ENCODE data around the gene CBX3. TPM values are rescaled to one million over a fixed set of nuclear protein-coding genes. Genes with fewer than 3 reads are reported as not detected.
A peak's percentile ranks its signal among the peaks of the same experiment; 100 is the strongest.

The CBX3 gene
- total RNA-seq, 1 donor from 2014 or later, result 102 TPM

- Mint-ChIP-seq H3K9me3 (ENCODE audit: low read depth) (no peaks in the 10 kb centered on the region), H3K4me3 (ENCODE audit: unreplicated experiment) (peak overlapping the region; percentile 83), H3K36me3 (ENCODE audit: low read depth) (peaks cover 31% of the 10 kb centered on the region), H3K4me1 (ENCODE audit: low read depth) (peaks cover 42% of the 10 kb centered on the region), H3K27ac (ENCODE audit: unreplicated experiment) (peak overlapping the region; percentile 70), H3K27me3 (ENCODE audit: low read depth) (no peaks in the 10 kb centered on the region)
- no peak for TF ChIP-seq CTCF (IDR thresholded peaks at IDR 0.05)
- no peak for DNase-seq (ENCODE audit: low spot score)
Measured at GRCh38 chr7:26202019-26202990, 760 bp downstream of the CBX3 start.

GRCh38 chr7:26203016-26203415 is 1.5 kb downstream of the CBX3 start:
- Mint-ChIP-seq H3K36me3 (ENCODE audit: low read depth) (peaks cover 31% of the 10 kb centered on the region), H3K9me3 (ENCODE audit: low read depth) (no peaks in the 10 kb centered on the region), H3K27me3 (ENCODE audit: low read depth) (no peaks in the 10 kb centered on the region), H3K4me1 (ENCODE audit: low read depth) (peaks cover 40% of the 10 kb centered on the region), H3K4me3 (ENCODE audit: unreplicated experiment) (peak overlapping the region; percentile 83), H3K27ac (ENCODE audit: unreplicated experiment) (peak overlapping the region; percentile 8)
- DNase-seq (ENCODE audit: low spot score), result no peak
- no peak for TF ChIP-seq CTCF (IDR thresholded peaks at IDR 0.05)

GRCh38 chr7:26208040-26208439 is 6.5 kb downstream of the CBX3 start:
- Mint-ChIP-seq H3K27me3 (ENCODE audit: low read depth) (no peaks in the 10 kb centered on the region), H3K9me3 (ENCODE audit: low read depth) (no peaks in the 10 kb centered on the region), H3K36me3 (ENCODE audit: low read depth) (peaks cover 31% of the 10 kb centered on the region), H3K4me3 (ENCODE audit: unreplicated experiment) (no peak overlapping the region), H3K4me1 (ENCODE audit: low read depth) (peaks cover 38% of the 10 kb centered on the region), H3K27ac (ENCODE audit: unreplicated experiment) (no peak overlapping the region)
- TF ChIP-seq CTCF (IDR thresholded peaks at IDR 0.05), result no peak
- no peak for DNase-seq (ENCODE audit: low spot score)

GRCh38 chr7:26212921-26213718 is 11.6 kb downstream of the CBX3 start:
- Mint-ChIP-seq H3K36me3 (ENCODE audit: low read depth) (peaks cover 19% of the 10 kb centered on the region), H3K27me3 (ENCODE audit: low read depth) (no peaks in the 10 kb centered on the region), H3K27ac (ENCODE audit: unreplicated experiment) (peak overlapping the region; percentile 27), H3K9me3 (ENCODE audit: low read depth) (peaks cover 3% of the 10 kb centered on the region), H3K4me3 (ENCODE audit: unreplicated experiment) (no peak overlapping the region), H3K4me1 (ENCODE audit: low read depth) (peaks cover under 1% of the 10 kb centered on the region)
- DNase-seq (ENCODE audit: low spot score), result no peak
- TF ChIP-seq CTCF (IDR thresholded peaks at IDR 0.05), result no peak

Data from chondrocyte (in vitro differentiated cells).